Gastrocnemius medialis (tissue), 4 donors: ENCODE measurements around the gene PLCH1. TPM values are rescaled to one million over a fixed set of nuclear protein-coding genes. Genes with fewer than 3 reads are reported as not detected.

Source experiments
- ATAC-seq, 2 donors: fragments of 150-250 bp; one replicate each; pipeline ENCODE4 v1.9.1; 2016
- DNase-seq, 2 donors: peaks; one replicate each; pipeline ENCODE4 v3.0.0-alpha.2; 2019
- H3K27ac ChIP-seq, 4 donors: fragments of 200-600 bp; sonication (generic); 1 replicate in 1 of 4; 2 replicates in 3 of 4; pipeline ENCODE4 v1.5.1; 2016 to 2018; ENCODE audit warnings: mild to moderate bottlenecking in 2 of 4, moderate library complexity in 1 of 4
- H3K27me3 ChIP-seq, 3 donors: fragments of 200-600 bp; sonication (generic) in 2 of 3; 1 replicate in 1 of 3; 2 replicates in 2 of 3; pipeline versions ENCODE4 v1.5.1 to v1.6.0; 2016 to 2019; ENCODE audit warnings: mild to moderate bottlenecking in 1 of 3, moderate library complexity in 1 of 3
- H3K36me3 ChIP-seq, 2 donors: fragments of 200-600 bp; sonication (generic) in 1 of 2; one replicate each; pipeline ENCODE4 v1.5.1; 2017 to 2018
- H3K4me1 ChIP-seq, 2 donors: fragments of 200-600 bp; sonication (generic) in 1 of 2; one replicate each; pipeline ENCODE4 v1.5.1; 2016 to 2017; ENCODE audit warnings: mild to moderate bottlenecking in 2 of 2
- H3K4me3 ChIP-seq, 4 donors: fragments of 200-600 bp; sonication (generic) in 3 of 4; 1 replicate in 1 of 4; 2 replicates in 3 of 4; pipeline ENCODE4 v1.5.1; 2016 to 2019; ENCODE audit warnings: mild to moderate bottlenecking in 2 of 4
- H3K9me3 ChIP-seq, 3 donors: fragments of 200-600 bp; sonication (generic) in 2 of 3; 1 replicate in 1 of 3; 2 replicates in 2 of 3; pipeline ENCODE4 v1.5.1; 2016 to 2019
- POLR2A ChIP-seq, 2 donors: fragments of 450-650 bp; IDR thresholded peaks; one replicate each; pipeline ENCODE4 v1.6.1; 2017; ENCODE audit warnings: antibody characterized with exemption in 2 of 2, mild to moderate bottlenecking in 2 of 2, moderate library complexity in 2 of 2
- in situ Hi-C, 4 donors: fragments of 200-750 bp; cut with MboI; loops; one replicate each; pipeline versions ENCODE4 v1.15.0 to v1.8.0; 2017; ENCODE audit warnings: low sequenced_read_pairs in 4 of 4
- intact Hi-C: fragments of 100-400 bp; cut with DNase I; formaldehyde crosslinking; loops from one replicate; pipeline ENCODE4 v1.15.1; 2023; ENCODE audit warnings: low total_unique reads
- total RNA-seq, 4 donors: library from RNA; depleted of rRNA; stranded (reverse); fragments of >200 nt; gene quantifications; one replicate each; pipeline versions ENCODE4 v1.1.0 to v1.2.3, GENCODE V29; 2016
- TF ChIP-seq, protein P1 (sequence below), 5 experiments: fragments of 450-650 bp in 3 of 5; fragments of 200-600 bp in 2 of 5; sonication (generic) in 2 of 5; IDR thresholded peaks in 4 of 5; conservative IDR thresholded peaks in 1 of 5; 1 replicate in 4 of 5; 2 replicates in 1 of 5; pipeline ENCODE4 v1.5.1; 2016 to 2019; ENCODE audit warnings: antibody characterized with exemption in 5 of 5, mild to moderate bottlenecking in 3 of 5, moderate library complexity in 3 of 5

PLCH1 gene
- total RNA-seq, 4 donors from 2014 or later = 0.07 to 0.33 (median 0.10) TPM; not detected in 1

DNA sequence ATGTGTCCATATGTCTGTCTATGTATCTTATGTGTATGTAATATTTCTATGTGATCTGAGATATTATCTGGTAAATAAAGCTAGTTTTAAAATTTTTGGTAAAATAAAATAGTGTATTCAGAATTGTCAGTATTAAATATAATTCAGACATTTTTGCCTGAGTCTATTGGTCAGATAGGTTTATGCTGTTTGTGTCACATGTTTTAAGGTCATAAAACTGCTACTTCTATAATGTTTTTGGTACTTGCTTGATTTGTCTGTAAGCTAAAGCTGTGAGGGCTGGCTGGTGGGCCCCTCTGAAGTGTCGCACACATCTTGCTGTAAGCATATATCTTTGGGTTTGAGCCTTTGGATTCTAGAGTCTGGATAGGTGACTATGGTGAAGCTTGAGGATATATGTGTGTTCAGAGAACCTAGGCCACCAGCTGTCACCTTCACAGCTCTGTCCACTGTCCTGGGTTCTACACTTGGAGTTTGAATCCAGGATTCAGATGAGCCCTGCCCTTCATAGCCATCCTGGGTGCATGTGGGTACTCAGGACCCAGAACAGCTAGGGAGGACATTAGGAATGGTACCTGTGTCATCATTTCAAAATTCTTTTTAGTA, 379.6 kb downstream of the PLCH1 start:
- H3K4me3 ChIP-seq = no peak overlapping the region
- H3K27me3 ChIP-seq = no peaks in the 10 kb centered on the region
- DNase-seq (no peak), ATAC-seq (no peak)
- peaks cover 5 to 9% of the 10 kb centered on the region in 2 donors for H3K4me1 ChIP-seq
- TF ChIP-seq POLR2A (IDR thresholded peaks at IDR 0.05) = no peak
- TF ChIP-seq, protein P1, sequence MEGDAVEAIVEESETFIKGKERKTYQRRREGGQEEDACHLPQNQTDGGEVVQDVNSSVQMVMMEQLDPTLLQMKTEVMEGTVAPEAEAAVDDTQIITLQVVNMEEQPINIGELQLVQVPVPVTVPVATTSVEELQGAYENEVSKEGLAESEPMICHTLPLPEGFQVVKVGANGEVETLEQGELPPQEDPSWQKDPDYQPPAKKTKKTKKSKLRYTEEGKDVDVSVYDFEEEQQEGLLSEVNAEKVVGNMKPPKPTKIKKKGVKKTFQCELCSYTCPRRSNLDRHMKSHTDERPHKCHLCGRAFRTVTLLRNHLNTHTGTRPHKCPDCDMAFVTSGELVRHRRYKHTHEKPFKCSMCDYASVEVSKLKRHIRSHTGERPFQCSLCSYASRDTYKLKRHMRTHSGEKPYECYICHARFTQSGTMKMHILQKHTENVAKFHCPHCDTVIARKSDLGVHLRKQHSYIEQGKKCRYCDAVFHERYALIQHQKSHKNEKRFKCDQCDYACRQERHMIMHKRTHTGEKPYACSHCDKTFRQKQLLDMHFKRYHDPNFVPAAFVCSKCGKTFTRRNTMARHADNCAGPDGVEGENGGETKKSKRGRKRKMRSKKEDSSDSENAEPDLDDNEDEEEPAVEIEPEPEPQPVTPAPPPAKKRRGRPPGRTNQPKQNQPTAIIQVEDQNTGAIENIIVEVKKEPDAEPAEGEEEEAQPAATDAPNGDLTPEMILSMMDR (IDR thresholded peaks at IDR 0.05 in 4 of 5, conservative IDR thresholded peaks at IDR 0.05 in 1 of 5) = no peak
- no peaks in the 10 kb centered on the region for H3K36me3 ChIP-seq
- no peak overlapping the region for H3K27ac ChIP-seq
- peaks cover 0 to 6% (median 0%) of the 10 kb centered on the region in 3 donors for H3K9me3 ChIP-seq
- in situ Hi-C loops = loop anchor here in 2 of 4 donors (25.0 kb wide), 1 partner anchor 322 kb away; no protein-coding TSS in a partner anchor
- intact Hi-C loops = no loop called here

DNA sequence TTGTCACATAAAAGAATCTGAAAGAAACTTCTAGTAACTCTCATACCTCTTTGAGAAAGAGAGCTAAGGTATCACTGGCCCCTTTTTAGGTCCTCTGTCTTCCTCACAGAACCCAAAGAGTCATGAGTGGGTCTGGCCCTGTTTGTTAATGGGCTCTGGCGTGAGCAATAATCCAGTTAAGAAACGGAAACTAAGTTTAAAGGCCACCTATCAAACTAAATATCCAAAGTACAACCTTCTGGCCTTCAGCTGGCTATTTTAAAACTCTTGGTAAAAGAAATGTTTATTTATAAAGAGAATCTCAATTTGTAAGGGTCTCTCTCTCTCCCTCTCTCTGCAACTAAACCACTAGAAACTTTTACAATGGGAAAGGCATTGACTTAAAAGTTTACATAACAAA, 380.4 kb downstream of the PLCH1 start:
- TF ChIP-seq, protein P1 (IDR thresholded peaks at IDR 0.05 in 4 of 5, conservative IDR thresholded peaks at IDR 0.05 in 1 of 5) = no peak
- TF ChIP-seq POLR2A (IDR thresholded peaks at IDR 0.05) = no peak
- intact Hi-C loops (no loop called here), in situ Hi-C loops (loop anchor here in 2 of 4 donors (25.0 kb wide), 1 partner anchor 323 kb away; no protein-coding TSS in a partner anchor)
- Histone ChIP-seq H3K27ac (no peak overlapping the region), H3K36me3 (no peaks in the 10 kb centered on the region), H3K9me3 (peaks cover 0 to 6% (median 0%) of the 10 kb centered on the region in 3 donors), H3K4me1 (peaks cover 0 to 1% of the 10 kb centered on the region in 2 donors), H3K27me3 (no peaks in the 10 kb centered on the region), H3K4me3 (no peak overlapping the region)
- ATAC-seq (no peak), DNase-seq (no peak)

DNA sequence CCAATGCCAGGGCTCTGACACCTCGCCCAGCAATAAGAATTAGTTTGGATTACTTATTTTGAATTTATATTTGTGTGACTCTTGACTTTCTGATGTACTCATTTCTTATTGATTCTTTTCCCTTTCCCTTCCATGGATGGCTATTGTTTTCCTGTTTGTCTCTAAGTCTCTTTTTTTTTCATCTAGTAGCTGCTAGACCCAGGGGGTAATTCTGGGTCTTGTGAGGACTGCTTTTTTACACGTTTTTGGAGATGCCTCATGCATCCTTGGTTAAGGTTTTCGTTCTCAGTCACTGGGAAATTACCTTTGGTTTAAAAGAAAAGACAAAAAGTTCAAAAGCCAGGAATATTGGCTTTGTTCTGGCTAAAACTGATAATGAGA, 381.2 kb downstream of the PLCH1 start:
- Histone ChIP-seq H3K27ac (no peak overlapping the region), H3K27me3 (no peaks in the 10 kb centered on the region), H3K4me3 (no peak overlapping the region), H3K4me1 (no peaks in the 10 kb centered on the region), H3K36me3 (no peaks in the 10 kb centered on the region), H3K9me3 (peaks cover 0 to 6% (median 0%) of the 10 kb centered on the region in 3 donors)
- in situ Hi-C loops (loop anchor here in 2 of 4 donors (25.0 kb wide), 1 partner anchor 324 kb away; no protein-coding TSS in a partner anchor), intact Hi-C loops (no loop called here)
- TF ChIP-seq POLR2A (IDR thresholded peaks at IDR 0.05) = no peak
- TF ChIP-seq, protein P1 (IDR thresholded peaks at IDR 0.05 in 4 of 5, conservative IDR thresholded peaks at IDR 0.05 in 1 of 5) = no peak
- ATAC-seq (no peak), DNase-seq (no peak)

DNA sequence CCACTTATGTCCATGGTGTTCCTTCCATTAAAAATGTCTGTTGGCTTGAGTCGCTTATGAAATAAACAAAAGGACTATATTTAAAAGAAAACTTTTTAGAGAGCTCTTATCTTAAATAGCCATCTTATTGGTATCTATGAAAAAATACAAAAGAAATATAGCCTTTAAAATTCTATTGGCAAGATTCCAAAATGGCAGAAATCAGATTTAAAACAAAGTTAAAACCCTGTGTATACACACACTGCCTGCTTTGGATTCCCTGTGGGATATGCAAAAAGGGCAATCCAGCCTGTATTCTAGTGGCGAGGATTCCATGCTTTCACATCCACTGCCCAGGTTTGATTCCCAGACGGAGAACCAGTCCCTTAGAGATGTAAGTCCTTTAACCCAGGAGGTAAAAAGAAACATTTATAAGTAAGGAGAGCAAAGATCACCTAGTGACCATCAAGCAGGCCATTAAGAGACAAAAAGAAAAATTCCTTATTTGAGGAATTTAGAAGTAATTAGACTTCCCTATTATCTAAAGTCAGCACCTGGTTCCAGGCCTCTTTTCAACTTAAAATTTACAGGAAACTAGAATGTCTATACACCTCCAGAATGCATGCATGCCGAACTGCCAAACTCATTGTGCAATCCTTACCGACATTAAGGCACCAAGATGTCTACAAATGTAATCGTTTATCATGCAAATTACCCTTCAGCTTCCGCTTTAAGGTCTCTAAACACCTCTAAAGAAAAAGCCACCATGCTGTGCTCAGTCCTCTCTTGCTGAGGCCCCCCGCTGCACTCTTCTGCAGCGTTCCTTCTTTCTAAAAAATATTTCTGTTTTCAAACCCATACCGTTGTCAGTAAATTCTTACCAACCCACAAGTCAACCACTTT, 381.8 kb downstream of the PLCH1 start:
- Histone ChIP-seq H3K4me1 (no peaks in the 10 kb centered on the region), H3K36me3 (no peaks in the 10 kb centered on the region), H3K9me3 (peaks cover 0 to 6% (median 0%) of the 10 kb centered on the region in 3 donors), H3K4me3 (no peak overlapping the region), H3K27me3 (no peaks in the 10 kb centered on the region), H3K27ac (no peak overlapping the region)
- in situ Hi-C loops (loop anchor here in 2 of 4 donors (25.0 kb wide), 1 partner anchor 324 kb away; no protein-coding TSS in a partner anchor), intact Hi-C loops (no loop called here)
- TF ChIP-seq, protein P1 (IDR thresholded peaks at IDR 0.05 in 4 of 5, conservative IDR thresholded peaks at IDR 0.05 in 1 of 5) = no peak
- no peak for TF ChIP-seq POLR2A (IDR thresholded peaks at IDR 0.05)
- ATAC-seq (no peak), DNase-seq (no peak)
